HG02623 (cell line): ENCODE measurements around the gene NWD2.
"Not testable (repeated sequence)": the region's sequence is repeated elsewhere in the genome, so short reads cannot be mapped to it uniquely, and the experiment has no call there.

Experiments used
- ATAC-seq: cut with Tn5 transposase; IDR thresholded peaks from one replicate; pipeline ENCODE4 v1.9.1; 2021; ENCODE audit warnings: moderate library complexity; ENCODE audit not compliant: unreplicated experiment

The NWD2 gene

GRCh38 chr4:37244583-37245390 lies at the start of gene NWD2:
NWD2 (plus strand) TSS chr4:37244743; CDS start chr4:37245068, 325 bp downstream.
- no peak for ATAC-seq

GRCh38 chr4:37197899-37198298 lies 46.6 kb upstream of the NWD2 start:
- ATAC-seq, result no peak

- not testable (repeated sequence) for ATAC-seq
Measured at GRCh38 chr4:37204740-37205139, 39.8 kb upstream of the NWD2 start.

- no peak for ATAC-seq
Measured at GRCh38 chr4:37216209-37216608, 28.3 kb upstream of the NWD2 start.

- ATAC-seq, result no peak
Measured at GRCh38 chr4:37219242-37219641, 25.3 kb upstream of the NWD2 start.

GRCh38 chr4:37219990-37220389 lies 24.6 kb upstream of the NWD2 start:
- no peak for ATAC-seq

GRCh38 chr4:37220685-37221084 lies 23.9 kb upstream of the NWD2 start:
- ATAC-seq, result no peak

GRCh38 chr4:37223732-37224131 lies 20.8 kb upstream of the NWD2 start:
- no peak for ATAC-seq

GRCh38 chr4:37224854-37225253 lies 19.7 kb upstream of the NWD2 start:
- ATAC-seq, result no peak

- ATAC-seq, result no peak
Measured at GRCh38 chr4:37225778-37226177, 18.8 kb upstream of the NWD2 start.

- no peak for ATAC-seq
Measured at GRCh38 chr4:37232315-37232714, 12.2 kb upstream of the NWD2 start.

- ATAC-seq, result peak; percentile 54
Measured at GRCh38 chr4:37236165-37236564, 8.4 kb upstream of the NWD2 start.

GRCh38 chr4:37241647-37242046 lies 2.9 kb upstream of the NWD2 start:
- no peak for ATAC-seq

GRCh38 chr4:37243051-37243450 lies 1.5 kb upstream of the NWD2 start:
- ATAC-seq, result no peak

GRCh38 chr4:37243722-37244582 lies 591 bp upstream of the NWD2 start:
- ATAC-seq, result no peak

- ATAC-seq, result no peak
Measured at GRCh38 chr4:37245391-37245954, 930 bp downstream of the NWD2 start.

GRCh38 chr4:37246891-37247290 lies 2.3 kb downstream of the NWD2 start:
- no peak for ATAC-seq

GRCh38 chr4:37258221-37258620 lies 13.7 kb downstream of the NWD2 start:
- ATAC-seq, result no peak

GRCh38 chr4:37268319-37268718 lies 23.8 kb downstream of the NWD2 start:
- ATAC-seq, result no peak

- ATAC-seq, result no peak
Measured at GRCh38 chr4:37279121-37279520, 34.6 kb downstream of the NWD2 start.

- ATAC-seq, result no peak
Measured at GRCh38 chr4:37279894-37280592, 35.5 kb downstream of the NWD2 start.
